Subcutaneous adipose tissue (tissue), 4 donors: ENCODE results near the gene PTX4. TPM values are rescaled to one million over a fixed set of nuclear protein-coding genes. Genes with fewer than 3 reads are reported as not detected.

ENCODE experiments used
- CTCF ChIP-seq: fragments of 450-650 bp; IDR thresholded peaks from one replicate; pipeline ENCODE4 v1.5.1; 2016; ENCODE audit warnings: low read depth, mild to moderate bottlenecking, control low read depth, antibody characterized with exemption, moderate library complexity
- total RNA-seq, 4 donors: library from RNA; depleted of rRNA; stranded (reverse); fragments of >200 nt; gene quantifications; one replicate each; pipeline ENCODE4 v1.1.0, GENCODE V29; 2016

PTX4 gene
- total RNA-seq, 4 donors from 2014 or later, result not detected

DNA sequence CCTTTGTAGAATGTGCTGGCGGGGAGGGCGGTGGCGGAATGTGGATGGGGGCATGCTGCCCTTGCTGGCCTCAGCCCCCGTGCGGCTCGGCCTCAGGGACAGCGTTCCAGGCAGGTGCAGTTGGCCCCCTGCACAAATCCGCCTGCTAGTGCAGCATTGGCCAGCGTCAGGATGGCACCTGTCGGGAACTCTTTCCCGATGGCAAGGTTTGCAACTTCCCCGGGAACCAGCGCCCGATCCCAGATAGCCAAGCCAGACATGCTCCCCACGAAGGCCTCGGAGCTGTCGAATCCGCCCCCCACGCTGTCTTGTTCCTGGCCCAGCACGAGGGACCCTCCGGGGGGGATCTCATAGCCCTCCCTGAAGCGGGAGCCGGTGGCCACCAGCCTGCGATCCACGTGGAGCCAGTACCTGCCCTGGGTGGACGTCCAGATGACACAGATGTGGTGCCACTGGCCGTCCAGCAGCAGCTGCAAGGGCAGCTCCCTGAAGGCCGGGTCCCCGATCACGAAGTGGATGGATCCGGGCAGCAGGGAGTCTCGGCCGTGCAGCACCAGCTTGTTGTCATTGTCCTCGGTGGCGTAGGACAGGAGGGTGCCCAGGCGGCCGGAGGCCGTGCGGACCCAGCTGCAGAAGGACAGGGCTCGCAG lies 2.8 kb downstream of the PTX4 start:
- TF ChIP-seq CTCF, result no peak

GRCh38 chr16:1481906-1482835 lies 6.6 kb downstream of the PTX4 start:
- no peak for TF ChIP-seq CTCF

- TF ChIP-seq CTCF, result no peak
These were observed 11.7 kb downstream of the PTX4 start for GRCh38 chr16:1477033-1477432.

- no peak for TF ChIP-seq CTCF
These were observed 13.1 kb downstream of the PTX4 start for GRCh38 chr16:1475552-1476114.

- TF ChIP-seq CTCF, result no peak
These were observed 13.8 kb downstream of the PTX4 start, which contains the start of gene CLCN7 for GRCh38 chr16:1474796-1475551. CLCN7 (minus strand) TSS chr16:1475028; CDS start chr16:1474974, 54 bp downstream.

GRCh38 chr16:1474082-1474795 lies 14.5 kb downstream of the PTX4 start:
- no peak for TF ChIP-seq CTCF
